A549 (cell line): ENCODE results near the gene CENPL. TPM values are rescaled to one million over a fixed set of nuclear protein-coding genes. Genes with fewer than 3 reads are reported as not detected.

Experiments used
- CBX2 ChIP-seq: fragments of 200-600 bp; sonication (generic); IDR thresholded peaks from 2 replicates; pipeline ENCODE4 v1.6.1; 2016; ENCODE audit warnings: low read depth, mild to moderate bottlenecking, borderline replicate concordance
- CBX8 ChIP-seq: fragments of 200-600 bp; sonication (generic); IDR thresholded peaks from 2 replicates; pipeline ENCODE4 v1.6.1; 2016
- CEBPB ChIP-seq, 2 experiments: fragments of >200 bp in 1 of 2; sonication (Bioruptor Twin) in 1 of 2; formaldehyde crosslinking in 1 of 2; IDR thresholded peaks; 2 replicates each; pipeline ENCODE4 v1.6.1; 2012 to 2016
- CHD2 ChIP-seq: fragments of 150-350 bp; IDR thresholded peaks from 2 replicates; pipeline ENCODE4 v1.6.1; 2014; ENCODE audit warnings: low read length; ENCODE audit not compliant: partially characterized antibody
- CHD4 ChIP-seq: fragments of 200-600 bp; sonication (generic); IDR thresholded peaks from 2 replicates; pipeline ENCODE4 v1.6.1; 2016; ENCODE audit warnings: antibody characterized with exemption, mild to moderate bottlenecking, borderline replicate concordance
- EHF ChIP-seq: fragments of 250-450 bp; sonication (Bioruptor Pico); IDR thresholded peaks from 2 replicates; pipeline ENCODE4 v1.5.0; 2020; ENCODE audit warnings: mild to moderate bottlenecking
- ESRRA ChIP-seq: fragments of 150-350 bp; IDR thresholded peaks from 2 replicates; pipeline ENCODE4 v1.6.1; 2014; ENCODE audit warnings: mild to moderate bottlenecking, low read length, borderline replicate concordance
- FOSB ChIP-seq: fragments of 250-450 bp; sonication (Bioruptor Pico); IDR thresholded peaks from 2 replicates; pipeline ENCODE4 v1.5.0; 2020; ENCODE audit warnings: mild to moderate bottlenecking, moderate library complexity
- FOSL2 ChIP-seq, 2 experiments: fragments of 450-650 bp in 1 of 2; fragments of >200 bp in 1 of 2; sonication (Bioruptor Twin) in 1 of 2; formaldehyde crosslinking; IDR thresholded peaks; 2 replicates each; pipeline versions ENCODE4 v1.5.0 to v1.6.1; 2016 to 2020; ENCODE audit warnings: mild to moderate bottlenecking in 1 of 2, moderate library complexity in 1 of 2
- FOXS1 ChIP-seq: fragments of 250-450 bp; sonication (Bioruptor Pico); IDR thresholded peaks from 2 replicates; pipeline ENCODE4 v1.5.0; 2020; ENCODE audit warnings: mild to moderate bottlenecking, moderate library complexity
- HOXB13 ChIP-seq: fragments of 250-450 bp; sonication (Bioruptor Pico); IDR thresholded peaks from 2 replicates; pipeline ENCODE4 v1.5.0; 2020; ENCODE audit warnings: low read depth, mild to moderate bottlenecking, moderate library complexity
- HOXB5 ChIP-seq: fragments of 250-450 bp; sonication (Bioruptor Pico); IDR thresholded peaks from 2 replicates; pipeline ENCODE4 v1.5.0; 2020; ENCODE audit warnings: mild to moderate bottlenecking, moderate library complexity
- KDM1A ChIP-seq: fragments of 200-600 bp; sonication (generic); IDR thresholded peaks from 2 replicates; pipeline ENCODE4 v1.6.1; 2016; ENCODE audit warnings: low read depth, mild to moderate bottlenecking
- MAFK ChIP-seq: fragments of 450-650 bp; IDR thresholded peaks from 2 replicates; pipeline ENCODE4 v1.6.1; 2014; ENCODE audit not compliant: partially characterized antibody
- NFE2L2 ChIP-seq: fragments of 150-350 bp; conservative IDR thresholded peaks from 2 replicates; pipeline ENCODE4 v1.6.1; 2014; ENCODE audit warnings: low read length
- NPAS2 ChIP-seq: fragments of 250-450 bp; sonication (Bioruptor Pico); IDR thresholded peaks from 2 replicates; pipeline ENCODE4 v1.8.0; 2022; ENCODE audit warnings: mild to moderate bottlenecking, moderate library complexity, borderline replicate concordance
- PHF8 ChIP-seq: fragments of 200-600 bp; sonication (generic); IDR thresholded peaks from 2 replicates; pipeline ENCODE4 v1.6.1; 2016; ENCODE audit warnings: low read depth, mild to moderate bottlenecking, antibody characterized with exemption, moderate library complexity, borderline replicate concordance
- POLR2AphosphoS2 ChIP-seq: conservative IDR thresholded peaks from 2 replicates; pipeline ENCODE4 v1.6.1; 2012; ENCODE audit warnings: low read length, improper control_type of control experiment, inconsistent platforms
- RAD21 ChIP-seq, 2 experiments: fragments of >200 bp in 1 of 2; sonication (Bioruptor Twin) in 1 of 2; formaldehyde crosslinking in 1 of 2; IDR thresholded peaks in 1 of 2; conservative IDR thresholded peaks in 1 of 2; 2 replicates in 1 of 2; 3 replicates in 1 of 2; pipeline ENCODE4 v1.6.1; 2012 to 2018; ENCODE audit warnings: inconsistent platforms in 1 of 2
- RARB ChIP-seq: fragments of 250-450 bp; sonication (Bioruptor Pico); IDR thresholded peaks from 2 replicates; pipeline ENCODE4 v1.8.0; 2021; ENCODE audit warnings: mild to moderate bottlenecking, moderate library complexity
- RCOR1 ChIP-seq: fragments of 150-350 bp; IDR thresholded peaks from 2 replicates; pipeline ENCODE4 v1.6.1; 2014; ENCODE audit warnings: antibody characterized with exemption, low read length, low read depth
- RFX5 ChIP-seq: fragments of 450-650 bp; IDR thresholded peaks from 2 replicates; pipeline ENCODE4 v1.7.1; 2014; ENCODE audit warnings: antibody characterized with exemption, mild to moderate bottlenecking, moderate library complexity
- SREBF2 ChIP-seq: fragments of 450-650 bp; IDR thresholded peaks from 2 replicates; pipeline ENCODE4 v1.6.1; 2014; ENCODE audit warnings: mild to moderate bottlenecking, moderate library complexity
- TFCP2L1 ChIP-seq: fragments of 250-450 bp; sonication (Bioruptor Pico); IDR thresholded peaks from 2 replicates; pipeline ENCODE4 v1.5.0; 2021; ENCODE audit warnings: mild to moderate bottlenecking
- ZC3H11A ChIP-seq: fragments of 450-650 bp; IDR thresholded peaks from 2 replicates; pipeline ENCODE4 v1.6.1; 2014; ENCODE audit warnings: antibody characterized with exemption, mild to moderate bottlenecking
- ZFP36 ChIP-seq: fragments of 450-650 bp; IDR thresholded peaks from 2 replicates; pipeline ENCODE4 v1.6.1; 2014; ENCODE audit warnings: borderline replicate concordance; ENCODE audit not compliant: partially characterized antibody
- polyA plus RNA-seq, 4 experiments: library from polyadenylated mRNA; depleted of rRNA in 3 of 4; stranded (reverse); fragments of >200 nt; fragmentation: RNase III in 1 of 4; extraction: RNeasy Plus Mini Kit Qiagen cat#74134 plus additional on column Dnase treatment in 1 of 4; gene quantifications; 2 replicates in 3 of 4; 3 replicates in 1 of 4; pipeline ENCODE4 v1.2.3, GENCODE V29; 2011 to 2017
- TF ChIP-seq, protein P1 (sequence below): fragments of >200 bp; sonication (Bioruptor Twin); formaldehyde crosslinking; IDR thresholded peaks from 3 replicates; pipeline ENCODE4 v1.5.1; 2016
- TF ChIP-seq, protein P2 (sequence below): fragments of 250-450 bp; sonication (Bioruptor Pico); IDR thresholded peaks from 2 replicates; pipeline ENCODE4 v1.5.0; 2021; ENCODE audit warnings: mild to moderate bottlenecking, moderate library complexity, borderline replicate concordance
- TF ChIP-seq, protein P3 (sequence below): fragments of 200-600 bp; sonication (generic); IDR thresholded peaks from 2 replicates; pipeline ENCODE4 v1.6.1; 2016; ENCODE audit warnings: antibody characterized with exemption, mild to moderate bottlenecking, moderate library complexity
- TF ChIP-seq, protein P4 (sequence below): fragments of 150-350 bp; IDR thresholded peaks from 2 replicates; pipeline ENCODE4 v1.6.1; 2014; ENCODE audit warnings: low read depth, mild to moderate bottlenecking, low read length

The CENPL gene
- polyA plus RNA-seq, 2 of the 4 experiments (the other 2 are of a cell fraction) = 10.8 to 20.2 TPM

DNA sequence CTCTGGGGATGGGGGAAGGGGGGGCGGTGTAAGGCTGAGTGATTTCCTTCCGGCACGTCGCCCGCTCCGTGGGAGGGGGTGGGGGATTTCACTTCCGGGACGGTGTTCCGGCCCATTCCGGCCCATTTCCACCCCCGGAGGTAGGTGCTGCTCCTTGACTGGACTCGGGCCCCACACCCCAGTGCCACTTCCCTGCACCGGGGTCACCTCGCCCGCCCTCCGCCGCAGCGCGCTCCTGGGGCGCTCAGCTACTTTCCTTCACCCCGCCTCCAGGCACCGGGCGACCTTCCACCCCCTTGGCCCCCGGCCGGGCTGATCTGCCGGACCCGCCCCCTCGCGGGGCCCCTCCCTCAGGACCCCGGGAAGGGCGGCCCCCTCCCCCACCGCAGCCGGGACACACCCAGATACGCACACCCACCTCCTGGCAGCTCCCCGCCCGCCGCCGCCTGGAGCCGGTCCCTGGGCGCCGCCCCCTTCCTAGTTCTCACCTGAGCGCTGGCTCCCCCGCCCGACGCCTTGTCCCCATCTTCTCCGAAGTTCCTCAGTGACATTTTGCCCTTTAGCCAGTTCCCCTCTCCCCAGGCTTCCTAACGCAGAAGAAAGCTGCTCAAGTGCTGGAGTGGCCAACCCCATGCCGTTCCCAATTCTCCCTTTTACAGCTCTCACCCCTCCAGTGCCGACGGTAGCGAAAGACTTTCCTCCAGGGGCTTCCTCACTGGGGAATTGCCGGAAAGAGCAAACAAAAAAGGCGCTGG, 43.8 kb upstream of the CENPL start, which contains the start of gene ZBTB37 (continued):
- TF ChIP-seq NFE2L2 = no peak
- TF ChIP-seq RFX5 = no peak
- 0 out of 2 replicates have a peak, but pooled peaks have one; percentile 32 for TF ChIP-seq TFCP2L1 (CRISPR knock-in tag)
- TF ChIP-seq, protein P1, sequence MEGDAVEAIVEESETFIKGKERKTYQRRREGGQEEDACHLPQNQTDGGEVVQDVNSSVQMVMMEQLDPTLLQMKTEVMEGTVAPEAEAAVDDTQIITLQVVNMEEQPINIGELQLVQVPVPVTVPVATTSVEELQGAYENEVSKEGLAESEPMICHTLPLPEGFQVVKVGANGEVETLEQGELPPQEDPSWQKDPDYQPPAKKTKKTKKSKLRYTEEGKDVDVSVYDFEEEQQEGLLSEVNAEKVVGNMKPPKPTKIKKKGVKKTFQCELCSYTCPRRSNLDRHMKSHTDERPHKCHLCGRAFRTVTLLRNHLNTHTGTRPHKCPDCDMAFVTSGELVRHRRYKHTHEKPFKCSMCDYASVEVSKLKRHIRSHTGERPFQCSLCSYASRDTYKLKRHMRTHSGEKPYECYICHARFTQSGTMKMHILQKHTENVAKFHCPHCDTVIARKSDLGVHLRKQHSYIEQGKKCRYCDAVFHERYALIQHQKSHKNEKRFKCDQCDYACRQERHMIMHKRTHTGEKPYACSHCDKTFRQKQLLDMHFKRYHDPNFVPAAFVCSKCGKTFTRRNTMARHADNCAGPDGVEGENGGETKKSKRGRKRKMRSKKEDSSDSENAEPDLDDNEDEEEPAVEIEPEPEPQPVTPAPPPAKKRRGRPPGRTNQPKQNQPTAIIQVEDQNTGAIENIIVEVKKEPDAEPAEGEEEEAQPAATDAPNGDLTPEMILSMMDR = peak; percentile 9; the same call in 1 of the 3 replicates
- TF ChIP-seq CEBPB (IDR thresholded peaks at IDR 0.05) = no peak
- TF ChIP-seq CHD2 = no peak
- TF ChIP-seq RCOR1 = no peak
- TF ChIP-seq, protein P2, sequence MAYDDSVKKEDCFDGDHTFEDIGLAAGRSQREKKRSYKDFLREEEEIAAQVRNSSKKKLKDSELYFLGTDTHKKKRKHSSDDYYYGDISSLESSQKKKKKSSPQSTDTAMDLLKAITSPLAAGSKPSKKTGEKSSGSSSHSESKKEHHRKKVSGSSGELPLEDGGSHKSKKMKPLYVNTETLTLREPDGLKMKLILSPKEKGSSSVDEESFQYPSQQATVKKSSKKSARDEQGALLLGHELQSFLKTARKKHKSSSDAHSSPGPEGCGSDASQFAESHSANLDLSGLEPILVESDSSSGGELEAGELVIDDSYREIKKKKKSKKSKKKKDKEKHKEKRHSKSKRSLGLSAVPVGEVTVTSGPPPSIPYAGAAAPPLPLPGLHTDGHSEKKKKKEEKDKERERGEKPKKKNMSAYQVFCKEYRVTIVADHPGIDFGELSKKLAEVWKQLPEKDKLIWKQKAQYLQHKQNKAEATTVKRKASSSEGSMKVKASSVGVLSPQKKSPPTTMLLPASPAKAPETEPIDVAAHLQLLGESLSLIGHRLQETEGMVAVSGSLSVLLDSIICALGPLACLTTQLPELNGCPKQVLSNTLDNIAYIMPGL = no peak
- TF ChIP-seq KDM1A = no peak
- TF ChIP-seq CBX2 = no peak
- TF ChIP-seq FOSL2 (IDR thresholded peaks at IDR 0.05) = no peak
- TF ChIP-seq FOSL2 (CRISPR knock-in tag; IDR thresholded peaks at IDR 0.05) = no peak
- no peak for TF ChIP-seq FOSB (CRISPR knock-in tag)
- TF ChIP-seq ZC3H11A = no peak
- TF ChIP-seq RARB (CRISPR knock-in tag) = no peak
- TF ChIP-seq HOXB5 = no peak
- peak; percentile 15 to 21; a peak in 1 of 5 replicates for TF ChIP-seq RAD21 (conservative IDR thresholded peaks at IDR 0.05 in 1 of 2, IDR thresholded peaks at IDR 0.05 in 1 of 2)
- TF ChIP-seq PHF8 = peak; percentile 52
- TF ChIP-seq, protein P3, sequence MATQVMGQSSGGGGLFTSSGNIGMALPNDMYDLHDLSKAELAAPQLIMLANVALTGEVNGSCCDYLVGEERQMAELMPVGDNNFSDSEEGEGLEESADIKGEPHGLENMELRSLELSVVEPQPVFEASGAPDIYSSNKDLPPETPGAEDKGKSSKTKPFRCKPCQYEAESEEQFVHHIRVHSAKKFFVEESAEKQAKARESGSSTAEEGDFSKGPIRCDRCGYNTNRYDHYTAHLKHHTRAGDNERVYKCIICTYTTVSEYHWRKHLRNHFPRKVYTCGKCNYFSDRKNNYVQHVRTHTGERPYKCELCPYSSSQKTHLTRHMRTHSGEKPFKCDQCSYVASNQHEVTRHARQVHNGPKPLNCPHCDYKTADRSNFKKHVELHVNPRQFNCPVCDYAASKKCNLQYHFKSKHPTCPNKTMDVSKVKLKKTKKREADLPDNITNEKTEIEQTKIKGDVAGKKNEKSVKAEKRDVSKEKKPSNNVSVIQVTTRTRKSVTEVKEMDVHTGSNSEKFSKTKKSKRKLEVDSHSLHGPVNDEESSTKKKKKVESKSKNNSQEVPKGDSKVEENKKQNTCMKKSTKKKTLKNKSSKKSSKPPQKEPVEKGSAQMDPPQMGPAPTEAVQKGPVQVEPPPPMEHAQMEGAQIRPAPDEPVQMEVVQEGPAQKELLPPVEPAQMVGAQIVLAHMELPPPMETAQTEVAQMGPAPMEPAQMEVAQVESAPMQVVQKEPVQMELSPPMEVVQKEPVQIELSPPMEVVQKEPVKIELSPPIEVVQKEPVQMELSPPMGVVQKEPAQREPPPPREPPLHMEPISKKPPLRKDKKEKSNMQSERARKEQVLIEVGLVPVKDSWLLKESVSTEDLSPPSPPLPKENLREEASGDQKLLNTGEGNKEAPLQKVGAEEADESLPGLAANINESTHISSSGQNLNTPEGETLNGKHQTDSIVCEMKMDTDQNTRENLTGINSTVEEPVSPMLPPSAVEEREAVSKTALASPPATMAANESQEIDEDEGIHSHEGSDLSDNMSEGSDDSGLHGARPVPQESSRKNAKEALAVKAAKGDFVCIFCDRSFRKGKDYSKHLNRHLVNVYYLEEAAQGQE = peak; percentile 32; the same call in 1 of the 2 replicates
- no peak for TF ChIP-seq FOXS1 (CRISPR knock-in tag)
- TF ChIP-seq POLR2AphosphoS2 = no peak
- TF ChIP-seq ESRRA = no peak
- no peak for TF ChIP-seq ZFP36
- no peak for TF ChIP-seq HOXB13 (CRISPR knock-in tag)
- TF ChIP-seq EHF = no peak
- no peak for TF ChIP-seq CHD4
- TF ChIP-seq NPAS2 (CRISPR knock-in tag) = no peak
- TF ChIP-seq CBX8 = no peak
- TF ChIP-seq SREBF2 = no peak
- no peak for TF ChIP-seq MAFK
- TF ChIP-seq, protein P4, sequence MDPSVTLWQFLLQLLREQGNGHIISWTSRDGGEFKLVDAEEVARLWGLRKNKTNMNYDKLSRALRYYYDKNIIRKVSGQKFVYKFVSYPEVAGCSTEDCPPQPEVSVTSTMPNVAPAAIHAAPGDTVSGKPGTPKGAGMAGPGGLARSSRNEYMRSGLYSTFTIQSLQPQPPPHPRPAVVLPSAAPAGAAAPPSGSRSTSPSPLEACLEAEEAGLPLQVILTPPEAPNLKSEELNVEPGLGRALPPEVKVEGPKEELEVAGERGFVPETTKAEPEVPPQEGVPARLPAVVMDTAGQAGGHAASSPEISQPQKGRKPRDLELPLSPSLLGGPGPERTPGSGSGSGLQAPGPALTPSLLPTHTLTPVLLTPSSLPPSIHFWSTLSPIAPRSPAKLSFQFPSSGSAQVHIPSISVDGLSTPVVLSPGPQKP = no peak
